NCI-H460 (cell line): ENCODE results near the gene STAG1. TPM values are rescaled to one million over a fixed set of nuclear protein-coding genes. Genes with fewer than 3 reads are reported as not detected.
"Not testable (repeated sequence)": the region's sequence is repeated elsewhere in the genome, so short reads cannot be mapped to it uniquely, and the experiment has no call there.

Experiments
- DNase-seq: peaks from one replicate; pipeline ENCODE4 v3.0.0-alpha.2; 2016; ENCODE audit warnings: low read depth; ENCODE audit errors: extremely low read depth
- total RNA-seq: library from RNA; depleted of rRNA; stranded (reverse); fragments of >200 nt; shearing (Covaris generic); gene quantifications from 2 replicates; pipeline ENCODE4 v1.2.3, GENCODE V29; 2014

The STAG1 gene
- total RNA-seq, 1 experiment from 2014 or later = 27.3 TPM

DNA sequence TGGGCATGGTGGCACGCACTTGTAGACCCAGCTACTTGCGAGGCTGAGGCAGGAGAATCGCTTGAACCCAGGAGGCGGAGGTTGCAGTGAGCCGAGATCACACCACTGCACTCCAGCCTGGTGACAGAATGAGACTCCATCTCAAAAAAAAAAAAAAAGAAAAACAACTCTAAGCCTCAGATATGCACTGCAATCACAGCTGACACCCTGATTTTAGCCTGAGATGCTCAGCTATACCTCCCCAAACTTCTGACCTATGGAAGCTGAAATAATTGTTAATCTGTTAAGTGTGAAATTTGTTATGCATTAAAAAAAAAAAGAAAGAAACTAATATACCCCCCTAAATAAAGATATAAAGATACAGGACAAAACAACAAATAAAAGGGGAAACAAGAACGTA, 2.6 kb downstream of the STAG1 start:
- not testable (repeated sequence) for DNase-seq

DNA sequence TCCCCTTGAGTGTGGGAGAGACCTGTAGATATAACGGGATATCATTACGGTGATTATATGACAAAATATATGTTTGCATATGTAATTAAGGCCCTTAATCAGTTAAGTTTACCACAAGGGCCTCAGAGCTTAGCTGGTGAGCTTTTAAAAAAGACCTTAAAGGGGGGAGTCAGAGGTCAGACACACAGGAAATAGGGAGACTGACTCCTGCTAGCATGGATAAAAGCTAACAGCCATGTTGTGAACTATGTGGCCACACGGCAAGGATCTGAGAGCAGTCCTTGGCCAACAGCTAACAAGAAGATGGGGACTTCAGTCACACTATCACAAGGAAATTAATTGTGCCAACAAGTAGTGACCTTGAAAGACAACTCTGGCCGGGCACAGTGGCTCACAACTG, 3.1 kb downstream of the STAG1 start:
- no peak for DNase-seq

DNA sequence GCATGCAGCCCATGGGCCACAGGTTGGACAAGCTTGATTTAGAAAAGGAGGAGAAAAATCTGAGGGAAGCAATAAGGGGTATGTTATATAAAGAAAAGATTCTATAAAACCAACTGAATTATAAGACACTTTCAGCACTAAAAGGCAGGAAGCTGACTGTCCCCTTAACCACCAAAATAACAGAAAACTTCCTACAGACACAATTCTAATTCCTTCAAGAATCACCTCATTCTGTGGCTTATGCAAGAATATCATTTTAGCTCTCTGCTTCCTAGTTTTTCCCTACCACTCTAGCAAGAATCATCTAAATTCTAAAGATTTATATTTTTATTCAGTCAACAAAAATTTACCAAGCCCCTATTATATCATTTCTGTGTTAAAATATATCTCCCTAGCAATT, 6.3 kb downstream of the STAG1 start:
- no peak for DNase-seq

- DNase-seq = no peak
These were observed 11.1 kb downstream of the STAG1 start for GRCh38 chr3:136741063-136741462.

GRCh38 chr3:136740351-136740958, 11.7 kb downstream of the STAG1 start:
- DNase-seq = no peak

GRCh38 chr3:136736950-136737349, 15.2 kb downstream of the STAG1 start:
- not testable (repeated sequence) for DNase-seq

DNA sequence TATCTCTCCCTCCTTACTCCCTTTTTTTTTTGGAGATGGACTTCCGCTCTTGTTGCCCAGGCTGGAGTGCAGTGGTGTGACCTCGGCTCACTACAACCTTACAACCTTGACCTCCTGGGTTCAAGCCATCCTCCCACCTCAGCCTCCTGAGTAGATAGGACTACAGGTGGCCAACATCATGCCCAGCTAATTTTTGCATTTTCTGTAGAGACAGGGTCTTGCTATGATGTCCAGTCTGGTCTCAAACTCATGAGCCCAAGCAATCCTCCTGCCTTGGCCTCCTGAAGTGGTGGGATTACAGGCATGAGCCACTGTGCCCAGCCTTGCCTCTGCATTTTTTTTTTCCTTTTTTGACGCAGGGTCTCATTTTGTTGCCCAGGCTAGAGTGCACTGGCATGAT, 17.1 kb downstream of the STAG1 start:
- DNase-seq = no peak

DNA sequence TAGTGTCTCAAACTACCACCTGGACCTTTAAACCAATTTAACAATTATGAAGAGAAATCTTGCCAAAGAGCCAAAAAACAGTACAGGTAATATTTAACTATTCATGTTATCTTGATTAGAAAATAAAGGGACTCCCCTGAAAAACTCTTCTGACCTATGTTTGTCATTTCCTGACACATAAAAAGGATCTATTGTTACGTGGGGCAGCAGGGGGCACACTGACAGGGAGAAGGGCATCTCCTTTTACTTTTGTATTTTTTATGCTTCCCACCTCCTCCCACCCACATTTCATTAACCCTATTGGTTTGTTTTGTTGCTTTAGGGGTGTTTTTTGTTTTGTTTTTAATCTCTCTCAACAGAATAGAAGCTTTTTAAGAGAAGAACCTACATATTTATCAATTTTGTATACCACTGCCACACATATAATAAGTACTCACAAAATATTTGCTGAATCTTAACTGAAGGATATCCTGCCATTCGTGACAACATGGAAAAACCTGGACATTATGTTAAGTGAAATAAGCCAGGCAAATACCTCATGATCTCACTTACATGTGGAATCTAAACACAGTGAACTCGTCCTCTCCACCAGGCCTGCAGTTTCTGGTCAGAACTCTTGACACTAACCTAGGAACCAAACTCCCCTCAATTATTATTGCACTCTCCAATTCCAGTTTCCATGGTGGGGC, 17.7 kb downstream of the STAG1 start:
- no peak for DNase-seq

DNA sequence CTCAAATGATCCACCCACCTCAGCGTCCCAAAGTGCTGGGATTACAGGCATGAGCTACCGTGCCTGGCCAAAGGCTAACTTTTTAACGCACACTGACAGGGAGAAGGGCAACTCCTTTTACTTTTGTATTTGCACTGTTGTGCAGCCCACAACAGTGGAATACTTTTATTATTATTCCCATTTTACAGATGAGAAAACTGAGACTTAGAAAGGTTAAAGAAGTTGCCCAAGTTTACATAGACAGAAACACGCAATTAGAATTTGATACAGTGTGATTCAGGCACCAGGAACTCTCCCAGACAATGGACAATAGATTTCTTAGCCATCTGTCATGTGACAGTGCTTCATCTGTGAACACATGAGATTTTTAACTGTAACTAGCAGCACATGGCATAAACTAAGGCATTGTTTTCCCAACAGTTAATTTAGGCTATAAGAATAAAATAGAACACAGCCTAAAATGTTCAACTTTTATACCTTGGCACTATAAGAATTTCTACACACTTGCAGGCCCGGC, 18.8 kb downstream of the STAG1 start:
- DNase-seq = no peak

DNA sequence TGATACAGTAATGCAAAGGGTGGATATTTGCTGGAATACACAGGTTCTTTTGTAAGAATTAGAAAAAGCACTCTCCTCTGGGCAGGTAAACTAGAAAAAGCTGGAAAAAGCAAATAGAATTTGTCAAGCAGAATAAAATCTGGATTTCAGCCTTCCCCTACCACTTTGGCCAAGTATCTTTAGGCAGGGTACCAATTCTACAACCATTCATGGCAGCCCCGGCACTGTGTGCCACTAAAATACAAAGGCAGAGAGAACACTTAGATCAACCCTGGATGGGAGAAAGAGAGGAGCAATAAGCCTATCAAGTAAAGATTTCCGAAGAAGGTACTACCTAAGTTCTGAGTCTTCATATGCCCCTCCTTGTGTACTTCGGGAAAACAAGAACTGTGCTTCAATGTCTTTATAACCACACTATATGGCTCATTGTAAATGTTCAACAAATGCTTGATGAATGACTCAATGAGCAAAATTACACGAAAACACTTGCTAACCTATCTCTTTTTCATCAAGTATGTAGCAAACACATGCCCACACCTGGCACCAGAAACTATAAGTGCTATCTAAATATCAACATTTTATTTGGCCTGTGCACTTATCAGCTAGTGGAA, 20.8 kb downstream of the STAG1 start:
- no peak for DNase-seq

DNA sequence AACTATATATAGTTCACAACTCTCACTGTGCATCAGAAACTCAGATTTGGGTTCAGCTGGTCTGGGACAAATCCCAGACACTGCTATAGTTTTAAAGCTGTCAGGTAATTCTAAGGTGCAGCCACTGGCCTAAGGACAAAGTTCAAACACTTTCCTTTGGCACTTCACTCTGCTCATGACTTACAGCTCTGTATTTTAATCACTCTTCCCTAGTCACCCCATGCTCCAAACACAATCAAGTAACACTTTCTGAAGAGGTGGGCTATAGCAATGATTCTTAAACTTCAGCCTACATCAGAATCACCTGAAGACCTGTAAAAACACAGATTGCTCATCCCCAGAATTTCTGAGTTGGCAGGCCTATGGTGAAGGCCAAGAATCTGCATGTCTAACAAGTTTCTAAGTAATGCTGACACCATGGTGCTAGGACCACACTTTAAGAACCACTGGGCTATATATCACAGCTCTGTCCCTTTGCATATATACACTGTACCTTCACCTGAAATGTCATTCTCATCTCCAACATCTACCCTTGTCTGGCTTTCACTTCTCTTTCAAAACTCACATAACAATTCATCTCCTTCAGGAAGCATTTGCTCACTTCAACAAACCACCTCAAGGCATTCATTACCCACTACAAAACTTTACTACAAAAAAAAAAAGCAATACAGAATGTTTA, 21.4 kb downstream of the STAG1 start:
- DNase-seq = no peak

DNA sequence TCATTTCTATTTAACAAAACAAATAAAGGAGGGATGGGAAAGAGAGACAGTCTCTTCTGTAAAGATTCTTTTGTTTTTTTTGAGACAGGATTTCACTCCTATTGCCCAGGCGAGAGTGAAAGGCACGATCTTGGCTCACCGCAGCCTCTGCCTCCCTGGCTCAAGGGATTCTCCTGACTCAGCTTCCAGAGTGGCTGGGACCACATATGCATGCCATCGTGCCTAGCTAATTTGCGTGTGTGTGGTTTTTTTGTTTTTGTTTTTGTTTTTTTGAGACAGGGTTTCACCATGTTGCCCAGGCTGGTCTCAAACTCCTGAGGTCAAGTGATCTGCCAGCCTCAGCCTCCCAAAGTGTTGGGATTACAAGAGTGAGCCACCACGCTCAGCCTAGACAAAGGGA, 23.3 kb downstream of the STAG1 start:
- DNase-seq = no peak

DNA sequence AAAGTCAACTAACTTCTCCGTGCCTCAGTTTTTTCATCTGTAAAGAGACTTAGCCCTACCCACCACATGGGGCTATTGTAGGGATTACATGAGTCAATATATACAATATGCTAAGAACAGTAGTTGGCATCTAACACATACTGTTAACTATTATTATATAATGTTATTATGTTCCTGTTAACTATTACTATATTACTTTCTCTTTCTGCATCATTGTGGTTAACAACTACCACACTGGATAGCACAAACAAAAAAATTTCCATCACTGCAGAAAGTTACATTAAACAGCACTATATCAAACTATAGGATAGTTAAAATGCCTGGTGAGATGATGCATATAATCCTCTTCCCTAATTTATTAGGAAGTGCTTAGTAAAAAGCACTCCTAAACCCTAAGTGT, 23.7 kb downstream of the STAG1 start:
- DNase-seq = no peak

DNA sequence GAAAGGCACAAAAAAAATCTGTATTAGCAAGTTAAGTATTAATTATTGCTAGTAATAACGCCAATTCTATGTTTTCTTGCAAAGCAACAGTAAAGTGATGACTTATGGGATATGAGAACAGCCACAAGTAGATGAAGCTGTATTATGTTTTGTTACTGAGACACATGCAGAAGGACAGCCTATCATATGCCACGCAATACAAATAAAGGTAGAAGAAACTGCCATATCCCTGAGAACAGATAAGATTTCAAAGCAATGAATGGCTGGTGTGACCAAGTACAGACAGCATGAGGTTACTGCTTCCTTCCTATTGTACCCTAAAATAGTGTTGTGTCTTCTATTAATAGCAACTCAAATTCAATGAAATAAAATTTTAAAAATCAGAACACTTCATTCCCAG, 26.7 kb downstream of the STAG1 start:
- no peak for DNase-seq

GRCh38 chr3:136722916-136723315, 29.3 kb downstream of the STAG1 start:
- DNase-seq = not testable (repeated sequence)

- not testable (repeated sequence) for DNase-seq
These were observed 29.8 kb downstream of the STAG1 start for GRCh38 chr3:136722399-136722798.

DNA sequence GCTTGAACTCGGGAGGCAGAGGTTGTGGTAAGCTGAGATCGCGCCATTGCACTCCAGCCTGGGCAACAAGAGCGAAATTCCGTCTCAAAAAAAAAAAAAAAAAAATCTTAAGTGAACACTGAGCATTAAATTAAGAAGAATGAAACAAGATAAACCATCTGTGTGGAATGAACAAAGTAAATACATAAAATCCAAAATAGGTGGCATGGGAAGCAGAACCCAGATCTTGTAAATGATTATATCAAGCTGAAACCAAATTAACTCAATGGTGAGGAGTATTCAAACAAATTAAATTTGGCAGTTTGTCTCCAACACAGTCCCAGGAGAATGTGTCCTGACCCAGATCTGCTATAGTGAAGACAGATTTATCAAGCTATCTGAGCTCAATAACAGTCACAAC, 32.1 kb downstream of the STAG1 start:
- DNase-seq = no peak

- DNase-seq = no peak
These were observed 35.5 kb downstream of the STAG1 start for GRCh38 chr3:136716629-136717028.

GRCh38 chr3:136714020-136714419, 38.2 kb downstream of the STAG1 start:
- no peak for DNase-seq

GRCh38 chr3:136712941-136713340, 39.2 kb downstream of the STAG1 start:
- no peak for DNase-seq

DNA sequence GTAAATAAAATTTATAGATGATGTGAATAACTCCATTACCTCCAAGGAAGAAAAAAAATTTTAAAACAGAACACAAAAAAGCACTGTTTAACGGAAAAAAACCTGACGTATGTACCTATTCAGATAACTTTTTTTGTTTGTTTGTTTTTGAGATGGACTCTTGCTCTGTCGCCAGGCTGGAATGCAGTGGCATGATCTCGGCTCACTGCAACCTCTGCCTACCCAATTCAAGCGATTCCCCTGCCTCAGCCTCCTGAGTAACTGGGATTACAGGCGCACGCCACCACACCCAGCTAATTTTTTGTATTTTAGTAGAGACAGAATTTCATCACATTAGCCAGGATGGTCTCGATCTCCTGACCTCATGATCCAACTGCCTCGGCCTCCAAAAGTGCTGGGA, 40.3 kb downstream of the STAG1 start:
- DNase-seq = not testable (repeated sequence)
